GM23248 (cell line): ENCODE measurements around the gene CMIP. TPM values are rescaled to one million over a fixed set of nuclear protein-coding genes. Genes with fewer than 3 reads are reported as not detected.
A peak's percentile ranks its signal among the peaks of the same experiment; 100 is the strongest.

ENCODE experiments used
- DNase-seq: peaks from one replicate; pipeline ENCODE4 v3.0.0-alpha.2; 2015
- H2AFZ ChIP-seq: fragments of 200-600 bp; sonication (generic); 2 replicates; pipeline ENCODE4 v1.6.1; 2016; ENCODE audit warnings: antibody characterized with exemption
- H3F3A ChIP-seq: fragments of 200-600 bp; sonication (generic); 2 replicates; pipeline ENCODE4 v1.6.1; 2016; ENCODE audit warnings: mild to moderate bottlenecking, antibody characterized with exemption, mixed run types; ENCODE audit not compliant: insufficient read depth
- H3K27ac ChIP-seq: fragments of 200-600 bp; sonication (generic); 2 replicates; pipeline ENCODE4 v1.5.1; 2016; ENCODE audit warnings: mild to moderate bottlenecking
- H3K27me3 ChIP-seq: fragments of 200-600 bp; sonication (generic); replicated peaks from 2 replicates; pipeline ENCODE4 v1.6.1; 2016; ENCODE audit warnings: mild to moderate bottlenecking; ENCODE audit not compliant: insufficient read depth
- H3K36me3 ChIP-seq: fragments of 200-600 bp; sonication (generic); 2 replicates; pipeline ENCODE4 v1.6.1; 2016; ENCODE audit warnings: low read depth, mild to moderate bottlenecking
- H3K4me1 ChIP-seq: fragments of 200-600 bp; sonication (generic); 2 replicates; pipeline ENCODE4 v1.6.1; 2016; ENCODE audit warnings: mild to moderate bottlenecking; ENCODE audit not compliant: insufficient read depth
- H3K4me2 ChIP-seq: fragments of 200-600 bp; sonication (generic); one replicate; pipeline ENCODE4 v1.6.1; 2016; ENCODE audit warnings: mild to moderate bottlenecking; ENCODE audit not compliant: unreplicated experiment
- H3K4me3 ChIP-seq: fragments of 200-600 bp; sonication (generic); 2 replicates; pipeline ENCODE4 v1.5.1; 2016; ENCODE audit warnings: mild to moderate bottlenecking
- H3K79me2 ChIP-seq: fragments of 200-600 bp; sonication (generic); 2 replicates; pipeline ENCODE4 v1.6.1; 2016; ENCODE audit warnings: mild to moderate bottlenecking; ENCODE audit not compliant: insufficient read depth
- H3K9ac ChIP-seq: fragments of 200-600 bp; sonication (generic); 2 replicates; pipeline ENCODE4 v1.6.1; 2016; ENCODE audit warnings: mild to moderate bottlenecking
- H3K9me2 ChIP-seq: fragments of 200-600 bp; sonication (generic); 2 replicates; pipeline ENCODE4 v1.6.1; 2016; ENCODE audit warnings: mixed run types, mild to moderate bottlenecking, moderate library complexity; ENCODE audit not compliant: insufficient read depth
- H3K9me3 ChIP-seq: fragments of 200-600 bp; sonication (generic); one replicate; pipeline ENCODE4 v1.6.1; 2017; ENCODE audit warnings: low read depth
- H4K20me1 ChIP-seq: fragments of 200-600 bp; sonication (generic); 2 replicates; pipeline ENCODE4 v1.6.0; 2016; ENCODE audit not compliant: insufficient read depth
- EZH2 ChIP-seq: fragments of 200-600 bp; sonication (generic); IDR thresholded peaks from 2 replicates; pipeline ENCODE4 v1.6.1; 2018; ENCODE audit warnings: antibody characterized with exemption, mild to moderate bottlenecking; ENCODE audit not compliant: insufficient read depth, poor library complexity, severe bottlenecking
- EZH2phosphoT487 ChIP-seq: fragments of 200-600 bp; sonication (generic); IDR thresholded peaks from 2 replicates; pipeline ENCODE4 v1.6.1; 2018; ENCODE audit warnings: antibody characterized with exemption, moderate library complexity, mild to moderate bottlenecking, low read depth; ENCODE audit not compliant: insufficient read depth
- whole genome bisulfite sequencing, 2 experiments: methylation state at CpG; one replicate each; pipeline ENCODE4 v1.1.6; 2015 to 2017; ENCODE audit warnings: low lambda C conversion rate in 2 of 2, low coverage in 1 of 2; ENCODE audit errors: missing lambda C conversion rate in 2 of 2; 5-methylcytosine and 5-hydroxymethylcytosine counted together
- in situ Hi-C: fragments of 300-500 bp; cut with MboI; formaldehyde crosslinking; loops from 2 replicates; pipeline ENCODE4 v1.15.0; 2020
- polyA plus RNA-seq: library from polyadenylated mRNA; unstranded; fragments of >200 nt; fragmentation: Nextera tagmentation; extraction: Ambion mirVana; gene quantifications from 2 replicates; pipeline ENCODE4 v1.2.1, GENCODE V29; 2016
- total RNA-seq: library from RNA; depleted of rRNA; stranded (reverse); fragments of >200 nt; shearing (Covaris generic); gene quantifications from 2 replicates; pipeline ENCODE4 v1.2.3, GENCODE V29; 2014

Gene CMIP
- total and polyA plus RNA-seq, 2 experiments from 2014 or later = 1.5 to 9.5 TPM

DNA sequence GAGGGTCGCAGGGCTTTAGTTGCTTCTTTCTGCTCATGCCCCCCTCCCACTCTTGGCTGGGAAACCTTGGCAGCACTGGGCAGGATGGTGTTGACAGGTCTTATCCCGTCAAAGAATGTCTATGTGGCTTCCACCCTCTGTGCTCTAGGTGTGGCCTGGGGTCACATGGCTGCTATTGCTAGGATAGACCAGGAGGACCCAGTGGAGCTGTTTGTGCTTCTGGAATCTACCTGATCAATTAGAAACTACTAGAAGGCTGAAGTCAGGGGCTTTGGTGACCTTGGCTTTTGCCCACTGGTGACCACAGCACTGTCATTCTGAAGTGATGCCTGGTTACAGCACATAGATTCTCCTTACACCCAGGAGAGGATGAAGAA, 105.8 kb downstream of the CMIP start:
- in situ Hi-C loops = no loop called here
- H3K4me2 ChIP-seq = no peak overlapping the region
- no peaks in the 10 kb centered on the region for H4K20me1 ChIP-seq
- H3K4me3 ChIP-seq = no peak overlapping the region
- no peak overlapping the region for H2AFZ ChIP-seq
- peaks cover 25% of the 10 kb centered on the region for H3F3A ChIP-seq
- 76 to 78% methylated on average over 2 of the region's 2 CpGs for WGBS, 2 experiments
- no peaks in the 10 kb centered on the region for H3K9me2 ChIP-seq
- peak overlapping the region; percentile 95; the same call in 1 of the 2 replicates for H3K27ac ChIP-seq
- peaks cover 39% of the 10 kb centered on the region for H3K4me1 ChIP-seq
- no peaks in the 10 kb centered on the region for H3K36me3 ChIP-seq
- H3K79me2 ChIP-seq = peaks cover 97% of the 10 kb centered on the region
- H3K9ac ChIP-seq = no peak overlapping the region
- H3K27me3 ChIP-seq = no peaks in the 10 kb centered on the region
- H3K9me3 ChIP-seq = no peaks in the 10 kb centered on the region
- DNase-seq = no peak
- TF ChIP-seq EZH2phosphoT487 (no peak), EZH2 (no peak)

DNA sequence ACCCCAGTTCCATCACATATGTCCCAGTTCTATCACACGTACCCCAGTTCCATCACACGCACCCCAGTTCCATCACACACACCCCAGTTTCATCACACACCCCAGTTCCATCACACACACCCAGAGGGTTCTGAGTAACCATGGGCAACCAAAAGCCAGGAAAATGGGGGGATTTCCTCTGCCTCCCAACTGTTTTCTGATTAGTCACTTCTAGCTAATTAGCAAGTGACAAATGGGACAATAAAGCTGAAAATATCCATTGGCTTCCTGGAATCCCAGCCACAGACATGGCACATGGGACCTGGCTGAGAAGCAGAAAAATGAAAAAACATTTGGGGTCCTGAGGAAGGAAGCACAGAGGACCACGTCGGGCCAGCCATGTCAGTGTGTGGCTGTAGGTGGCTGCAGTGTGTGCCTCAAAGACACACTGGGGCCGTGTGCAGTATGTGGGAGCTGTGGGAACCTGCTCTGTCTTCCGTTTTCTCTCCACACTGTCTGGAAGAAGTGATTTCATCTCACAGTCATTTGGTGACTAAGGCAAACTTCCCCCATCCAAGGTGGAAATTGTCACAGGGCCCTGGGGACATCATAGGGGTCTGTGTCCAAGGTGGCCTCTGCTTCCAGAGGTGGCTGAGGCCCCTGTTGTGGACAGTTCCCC, 106.7 kb downstream of the CMIP start:
- in situ Hi-C loops = no loop called here
- Histone ChIP-seq H3K4me1 (peaks cover 39% of the 10 kb centered on the region), H3K27me3 (no peaks in the 10 kb centered on the region), H3K9me3 (no peaks in the 10 kb centered on the region), H2AFZ (no peak overlapping the region), H3K9me2 (no peaks in the 10 kb centered on the region), H3K36me3 (no peaks in the 10 kb centered on the region), H4K20me1 (no peaks in the 10 kb centered on the region), H3K4me2 (peak overlapping the region; percentile 43), H3K4me3 (0 out of 2 replicates have a peak overlapping the region, but pooled peaks have one; percentile 2), H3K79me2 (peaks cover 97% of the 10 kb centered on the region), H3F3A (peaks cover 25% of the 10 kb centered on the region), H3K9ac (peak overlapping the region; percentile 71), H3K27ac (peak overlapping the region; percentile 95)
- DNase-seq = peak; percentile 92
- TF ChIP-seq EZH2 (no peak), EZH2phosphoT487 (no peak)
- 51 to 53% methylated on average over 6 of the region's 6 CpGs for WGBS, 2 experiments

DNA sequence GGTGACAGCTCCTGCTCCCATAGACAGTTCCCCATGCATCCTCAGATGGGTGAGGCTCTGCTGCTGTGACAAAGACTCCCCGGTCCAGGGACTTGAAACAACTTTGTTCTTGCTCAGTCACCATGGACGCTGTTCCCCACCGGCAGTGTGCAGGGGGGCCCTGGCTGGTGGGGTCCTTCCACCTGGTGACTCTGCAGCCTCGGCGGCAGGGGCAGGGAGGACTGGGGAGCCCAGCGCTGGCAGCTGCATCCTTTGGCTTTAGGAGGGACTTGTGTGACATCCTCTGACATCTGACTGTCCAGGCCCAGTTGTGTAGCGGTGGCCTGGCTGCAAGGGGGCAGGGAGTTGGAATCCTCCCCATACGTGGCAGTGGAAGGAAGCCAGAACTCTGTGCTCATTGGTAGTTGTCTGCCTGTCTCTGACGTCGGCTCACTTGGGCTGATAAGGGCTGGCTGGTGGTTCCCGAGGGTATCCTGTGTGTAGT, 107.3 kb downstream of the CMIP start:
- 87 to 94% methylated on average over 11 of the region's 11 CpGs for WGBS, 2 experiments
- peak; percentile 50 for DNase-seq
- in situ Hi-C loops = no loop called here
- H3K27me3 ChIP-seq = no peaks in the 10 kb centered on the region
- TF ChIP-seq EZH2 (no peak), EZH2phosphoT487 (no peak)
- H3K4me3 ChIP-seq = no peak overlapping the region
- H3K79me2 ChIP-seq = peaks cover 97% of the 10 kb centered on the region
- H4K20me1 ChIP-seq = no peaks in the 10 kb centered on the region
- peak overlapping the region; percentile 95 for H3K27ac ChIP-seq
- no peak overlapping the region for H2AFZ ChIP-seq
- H3K9me2 ChIP-seq = no peaks in the 10 kb centered on the region
- no peaks in the 10 kb centered on the region for H3K9me3 ChIP-seq
- peak overlapping the region; percentile 71 for H3K9ac ChIP-seq
- H3K4me1 ChIP-seq = peaks cover 39% of the 10 kb centered on the region
- no peaks in the 10 kb centered on the region for H3K36me3 ChIP-seq
- H3K4me2 ChIP-seq = peak overlapping the region; percentile 43
- H3F3A ChIP-seq = peaks cover 25% of the 10 kb centered on the region

DNA sequence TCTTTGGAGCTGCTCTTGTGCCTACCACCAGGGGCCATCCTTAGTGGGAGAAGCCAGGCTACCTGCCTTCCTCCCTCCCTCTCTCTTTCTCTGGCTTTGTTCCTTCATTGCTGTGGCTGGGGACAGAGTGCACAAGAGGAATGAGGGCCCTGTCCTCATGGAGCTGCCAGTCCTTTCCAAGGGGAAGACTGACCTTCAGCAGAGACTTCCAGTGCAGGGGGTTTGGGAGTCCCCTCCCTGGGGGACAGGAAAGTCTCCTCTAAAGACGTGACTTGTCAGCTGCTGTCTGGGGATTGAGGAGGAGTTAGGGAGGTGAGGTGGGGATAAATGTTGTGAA, 108.1 kb downstream of the CMIP start:
- Histone ChIP-seq H3K4me3 (peak overlapping the region; percentile 39), H3K27ac (peak overlapping the region; percentile 95), H3K36me3 (no peaks in the 10 kb centered on the region), H3K4me1 (peaks cover 39% of the 10 kb centered on the region), H3F3A (peaks cover 25% of the 10 kb centered on the region), H3K9me2 (no peaks in the 10 kb centered on the region), H3K9me3 (no peaks in the 10 kb centered on the region), H3K79me2 (peaks cover 97% of the 10 kb centered on the region), H4K20me1 (no peaks in the 10 kb centered on the region), H3K4me2 (peak overlapping the region; percentile 67), H3K9ac (peak overlapping the region; percentile 71), H2AFZ (peak overlapping the region; percentile 48; the same call in 1 of the 2 replicates), H3K27me3 (no peaks in the 10 kb centered on the region)
- TF ChIP-seq EZH2 = no peak
- in situ Hi-C loops = no loop called here
- no peak for DNase-seq
- 40 to 58% methylated on average over 1 of the region's 1 CpG for WGBS, 2 experiments
